K562 (cell line): ENCODE data around the gene FGF11. TPM values are rescaled to one million over a fixed set of nuclear protein-coding genes. Genes with fewer than 3 reads are reported as not detected.

Experiments
- ATAC-seq: fragments of 200-7000 bp; cut with Tn5 transposase; 3 replicates; pipeline ENCODE4 v1.9.1; 2020; ENCODE audit warnings: moderate library complexity
- BruUV-seq: library from RNA; stranded (reverse); fragments of 400-500 nt; replicated peaks from 2 replicates; lab custom pipeline; 2021; lab: Mats Ljungman, UMichigan
- CTCF ChIA-PET: fragments of 300-600 bp; formaldehyde crosslinking; extraction: SDS; loops from one replicate; lab custom pipeline; 2021; ENCODE audit warnings: low intra/inter-chr PET ratio; lab: Yijun Ruan, JAX
- POLR2A ChIA-PET: fragments of 300-600, 350-650 bp; sonication (Branson Sonifier 250); formaldehyde crosslinking; extraction: SDS; loops from one replicate; lab custom pipeline; 2021; ENCODE audit warnings: antibody characterized with exemption, inconsistent platforms; lab: Yijun Ruan, JAX
- DNase-seq, 4 experiments: peaks; one replicate each; pipeline versions ENCODE4 v3.0.0 to v3.0.0-alpha.2; 2011 to 2018; ENCODE audit warnings: low spot score in 3 of 4, mixed read lengths in 3 of 4; ENCODE audit errors: extremely low read depth in 1 of 4
- FAIRE-seq: peaks from 2 replicates; lab custom pipeline; 2011; peaks lifted over from hg19 to GRCh38; lab: Jason Lieb, UNC
- H2AFZ ChIP-seq: 2 replicates; pipeline ENCODE4 v1.6.0; 2011; ENCODE audit warnings: low read depth, low read length, control low read depth, inconsistent platforms
- H3K27ac ChIP-seq: fragments of 200-600 bp; 3 replicates; pipeline ENCODE4 v1.8.0; 2011; ENCODE audit warnings: low read depth, mild to moderate bottlenecking, control low read depth, inconsistent platforms, low read length, moderate library complexity, mixed read lengths; ENCODE audit errors: extremely low read depth
- H3K27me3 ChIP-seq, 2 experiments: fragments of 300-600 bp in 1 of 2; 2 replicates in 1 of 2; 3 replicates in 1 of 2; pipeline versions ENCODE4 v1.6.0 to v1.8.0; 2011; ENCODE audit warnings: inconsistent platforms in 2 of 2, low read length in 2 of 2, mild to moderate bottlenecking in 1 of 2, mixed read lengths in 1 of 2, moderate library complexity in 1 of 2; ENCODE audit not compliant: control insufficient read depth in 2 of 2, insufficient read depth in 2 of 2
- H3K36me3 ChIP-seq: fragments of 300-600 bp; 3 replicates; pipeline ENCODE4 v1.8.0; 2011; ENCODE audit warnings: mild to moderate bottlenecking, low read length, inconsistent platforms; ENCODE audit not compliant: control insufficient read depth, insufficient read depth
- H3K4me1 ChIP-seq, 2 experiments: fragments of 200-600 bp in 1 of 2; replicated peaks in 1 of 2; 2 replicates in 1 of 2; 3 replicates in 1 of 2; pipeline versions ENCODE4 v1.5.1 to v1.8.0; 2011; ENCODE audit warnings: inconsistent platforms in 2 of 2, low read length in 2 of 2, mild to moderate bottlenecking in 1 of 2, mixed read lengths in 1 of 2, moderate library complexity in 1 of 2; ENCODE audit not compliant: control insufficient read depth in 2 of 2, insufficient read depth in 2 of 2
- H3K4me2 ChIP-seq: 2 replicates; pipeline ENCODE4 v1.6.1; 2011; ENCODE audit warnings: low read length, control low read depth, inconsistent platforms, mixed read lengths; ENCODE audit not compliant: insufficient read depth
- H3K4me3 ChIP-seq: fragments of 200-600 bp; sonication (generic), shearing (Covaris generic); 2 replicates; pipeline ENCODE4 v1.5.1; 2016; ENCODE audit warnings: control low read depth, inconsistent platforms
- H3K79me2 ChIP-seq: fragments of 200-600 bp; 3 replicates; pipeline ENCODE4 v1.8.0; 2011; ENCODE audit warnings: low read length, inconsistent platforms; ENCODE audit not compliant: control insufficient read depth, insufficient read depth
- H3K9ac ChIP-seq, 2 experiments: 2 replicates each; pipeline versions ENCODE4 v1.6.0 to v1.6.1; 2011; ENCODE audit warnings: low read depth in 2 of 2, low read length in 2 of 2, control low read depth in 1 of 2, inconsistent platforms in 1 of 2, mild to moderate bottlenecking in 1 of 2, mixed read lengths in 1 of 2; ENCODE audit not compliant: insufficient read depth in 1 of 2
- H3K9me1 ChIP-seq: one replicate; pipeline ENCODE4 v1.6.0; 2011; ENCODE audit warnings: inconsistent platforms, mild to moderate bottlenecking, low read length, moderate library complexity; ENCODE audit not compliant: control insufficient read depth, insufficient read depth
- H3K9me3 ChIP-seq: replicated peaks from 2 replicates; pipeline ENCODE4 v1.5.1; 2011; ENCODE audit warnings: low read depth, low read length, inconsistent platforms; ENCODE audit not compliant: control insufficient read depth, insufficient read depth
- H4K20me1 ChIP-seq: replicated peaks from 2 replicates; pipeline ENCODE4 v1.6.1; 2011; ENCODE audit warnings: low read length, inconsistent platforms, mixed read lengths; ENCODE audit not compliant: control insufficient read depth, insufficient read depth
- BCLAF1 ChIP-seq, 2 experiments: fragments of 450-650 bp in 1 of 2; IDR thresholded peaks; 2 replicates each; pipeline ENCODE4 v1.6.1; 2011 to 2017; ENCODE audit warnings: low read depth in 2 of 2, antibody characterized with exemption in 1 of 2, borderline replicate concordance in 1 of 2, low read length in 1 of 2, mild to moderate bottlenecking in 1 of 2, mixed read lengths in 1 of 2; ENCODE audit not compliant: control insufficient read depth in 1 of 2
- C11orf30 ChIP-seq: fragments of 450-650 bp; IDR thresholded peaks from 2 replicates; pipeline ENCODE4 v1.6.1; 2016; ENCODE audit warnings: low read depth, mild to moderate bottlenecking
- MTA3 ChIP-seq: fragments of 450-650 bp; formaldehyde crosslinking; IDR thresholded peaks from 2 replicates; pipeline ENCODE4 v1.6.1; 2017; ENCODE audit warnings: mild to moderate bottlenecking, borderline replicate concordance
- NCOR1 ChIP-seq: fragments of 450-650 bp; IDR thresholded peaks from 2 replicates; pipeline ENCODE4 v1.6.1; 2016; ENCODE audit warnings: mild to moderate bottlenecking, moderate library complexity
- NFRKB ChIP-seq: fragments of 450-650 bp; IDR thresholded peaks from 2 replicates; pipeline ENCODE4 v1.6.1; 2016; ENCODE audit warnings: low read depth
- PHF8 ChIP-seq: fragments of 200-600 bp; sonication (generic); IDR thresholded peaks from 2 replicates; pipeline ENCODE4 v1.6.1; 2012; ENCODE audit warnings: mixed run types, mild to moderate bottlenecking, inconsistent platforms, low read length, moderate library complexity, borderline replicate concordance
- WGBS: fragments of 100-300 bp; shearing (Covaris generic); methylation state at CpG from one replicate; pipeline ENCODE4 v1.1.6; 2016; ENCODE audit warnings: low coverage, mixed read lengths; ENCODE audit not compliant: insufficient coverage; ENCODE audit errors: missing lambda C conversion rate; 5-methylcytosine and 5-hydroxymethylcytosine counted together
- in situ Hi-C: fragments of 300-500 bp; cut with MboI; formaldehyde crosslinking; loops from 4 replicates; pipeline ENCODE4 v1.15.0; 2018; ENCODE audit warnings: inconsistent platforms, mixed read lengths
- intact Hi-C: fragments of 100-400 bp; cut with micrococcal nuclease; formaldehyde crosslinking; loops from 2 replicates; pipeline ENCODE4 v1.14.2; 2022
- polyA plus RNA-seq, 8 experiments: library from polyadenylated mRNA; depleted of rRNA in 4 of 8; stranded (reverse) in 5 of 8; unstranded in 3 of 8; fragments of >200 nt; fragmentation: Nextera tagmentation in 2 of 8; fragmentation: Illumina TruSeq in 1 of 8; extraction: Ambion mirVana in 2 of 8; extraction: Trizol in 1 of 8; gene quantifications; 2 replicates each; pipeline versions ENCODE4 v1.2.1 to v1.2.3, GENCODE V29; 2011 to 2014; ENCODE audit warnings: inconsistent platforms in 1 of 8, missing spikeins in 1 of 8
- total RNA-seq, 7 experiments: library from RNA; depleted of rRNA in 6 of 7; stranded (reverse); fragments of >200 nt in 6 of 7; fragmentation: Illumina TruSeq in 2 of 7; extraction: Trizol in 2 of 7; gene quantifications; 2 replicates each; pipeline versions ENCODE4 v1.2.1 to v1.2.3, GENCODE V29; 2011 to 2021; ENCODE audit warnings: low replicate concordance in 1 of 7

The FGF11 gene
- total and polyA plus RNA-seq, 9 of the 15 experiments (the other 6 are each of a cell fraction or from before 2014, with no cell fraction given), result 1.2 to 7.5 (median 3.0) TPM

- Histone ChIP-seq H3K27me3 (no peaks in the 10 kb centered on the region), H4K20me1 (no peaks in the 10 kb centered on the region), H3K9me3 (no peaks in the 10 kb centered on the region), H3K4me3 (no peak overlapping the region), H3K4me1 (peaks cover 17 to 63% of the 10 kb centered on the region in 2 experiments; a peak in 4 of 5 replicates), H3K27ac (no peak overlapping the region), H3K4me2 (peak overlapping the region; percentile 76; the same call in 1 of the 2 replicates), H3K36me3 (no peaks in the 10 kb centered on the region), H3K79me2 (peaks cover 7% of the 10 kb centered on the region; the same call in 2 of the 3 replicates), H3K9me1 (peaks cover 3% of the 10 kb centered on the region), H2AFZ (no peak overlapping the region), H3K9ac (peak overlapping the region in 1 of 2 experiments; percentile 68; a peak in 1 of 4 replicates)
- in situ Hi-C loops (no loop called here), intact Hi-C loops (loop anchor here (5.0 kb wide), 2 partner anchors 35 to 45 kb away; partner anchors contain the start of genes POLR2A, SLC35G6 and TMEM256)
- ChIA-PET CTCF (no interaction called here), POLR2A (interaction anchor here (1.0 to 4.2 kb wide), 3 partner anchors 16 to 84 kb away, joined by 3 to 21 read pairs (median 3); partner anchors contain the start of gene POLR2A)
- 58% methylated on average over 3 of the region's 31 CpGs for WGBS
- FAIRE-seq (no peak), DNase-seq (no peak), ATAC-seq (no peak)
- BruUV-seq, result no TSS peak
- TF ChIP-seq NCOR1 (no peak), C11orf30 (0 out of 2 replicates have a peak, but pooled peaks have one; percentile 6)
Measured at GRCh38 chr17:7437369-7437863, 1.9 kb upstream of the FGF11 start.

- POLR2A ChIA-PET, result interaction anchor here (1.0 to 4.2 kb wide), 3 partner anchors 16 to 85 kb away, joined by 3 to 21 read pairs (median 3); partner anchors contain the start of gene POLR2A
- Histone ChIP-seq H3K4me3 (peak overlapping the region; percentile 52), H3K27me3 (no peaks in the 10 kb centered on the region), H3K4me1 (peaks cover 20 to 69% of the 10 kb centered on the region in 2 experiments; a peak in 4 of 5 replicates), H4K20me1 (no peaks in the 10 kb centered on the region), H3K9me3 (no peaks in the 10 kb centered on the region), H3K4me2 (peak overlapping the region; percentile 76), H3K9ac (peak overlapping the region; percentile 68 to 92; a peak in 3 of 4 replicates), H2AFZ (peak overlapping the region; percentile 89), H3K27ac (peak overlapping the region; percentile 62; the same call in 1 of the 3 replicates), H3K79me2 (peaks cover 7% of the 10 kb centered on the region; the same call in 2 of the 3 replicates), H3K9me1 (peaks cover 3% of the 10 kb centered on the region), H3K36me3 (no peaks in the 10 kb centered on the region)
- ATAC-seq (peak; percentile 64), FAIRE-seq (no peak), DNase-seq (peak; percentile 53 to 74 (median 57))
- CTCF ChIA-PET, result no interaction called here
- no TSS peak for BruUV-seq
- WGBS, result 20% methylated on average over 10 of the region's 48 CpGs
- in situ Hi-C loops (no loop called here), intact Hi-C loops (loop anchor here (5.0 kb wide), 2 partner anchors 36 to 44 kb away; partner anchors contain the start of genes POLR2A, SLC35G6 and TMEM256)
- no peak for TF ChIP-seq BCLAF1 (IDR thresholded peaks at IDR 0.05; ENCODE audit: borderline replicate concordance in 1 of 2, control insufficient read depth in 1 of 2, low read depth in 2 of 2, low read length in 1 of 2)
- TF ChIP-seq NFRKB, result no peak
- no peak for TF ChIP-seq MTA3
- TF ChIP-seq PHF8, result peak; percentile 33; the same call in 1 of the 2 replicates
Measured at GRCh38 chr17:7437950-7438614, 1.2 kb upstream of the FGF11 start.
